GM20431 (cell line): ENCODE measurements around the gene TXLNG.
"Not testable (repeated sequence)": the region's sequence is repeated elsewhere in the genome, so short reads cannot be mapped to it uniquely, and the experiment has no call there.

Source experiments
- in situ Hi-C: fragments of 300-500 bp; cut with MseI, MboI; formaldehyde crosslinking; loops from one replicate; pipeline ENCODE4 v1.15.0; 2020; ENCODE audit warnings: low sequenced_read_pairs; ENCODE audit not compliant: unreplicated experiment

Gene TXLNG

GRCh38 chrX:16836371-16836770 is 50.1 kb downstream of the TXLNG start:
- in situ Hi-C loops = no loop called here

GRCh38 chrX:16838202-16839066 is 52.2 kb downstream of the TXLNG start:
- in situ Hi-C loops = no loop called here

- in situ Hi-C loops = no loop called here
Measured at GRCh38 chrX:16839219-16839851, 53.1 kb downstream of the TXLNG start.

- in situ Hi-C loops = no loop called here
Measured at GRCh38 chrX:16839852-16840460, 53.7 kb downstream of the TXLNG start.

- in situ Hi-C loops = no loop called here
Measured at GRCh38 chrX:16842684-16843083, 56.4 kb downstream of the TXLNG start.

GRCh38 chrX:16843208-16843909 is 57.1 kb downstream of the TXLNG start:
- in situ Hi-C loops = no loop called here

- in situ Hi-C loops = no loop called here
Measured at GRCh38 chrX:16845686-16846085, 59.4 kb downstream of the TXLNG start.

GRCh38 chrX:16848541-16848940 is 62.3 kb downstream of the TXLNG start:
- in situ Hi-C loops = no loop called here

- in situ Hi-C loops = no loop called here
Measured at GRCh38 chrX:16851421-16851820, 65.2 kb downstream of the TXLNG start.

GRCh38 chrX:16851827-16852226 is 65.6 kb downstream of the TXLNG start:
- in situ Hi-C loops = no loop called here

- in situ Hi-C loops = no loop called here
Measured at GRCh38 chrX:16852617-16853179, 66.4 kb downstream of the TXLNG start.

- in situ Hi-C loops = no loop called here
Measured at GRCh38 chrX:16853537-16853936, 67.3 kb downstream of the TXLNG start.

GRCh38 chrX:16855363-16856075 is 69.3 kb downstream of the TXLNG start:
- in situ Hi-C loops = no loop called here

- in situ Hi-C loops = not testable (repeated sequence)
Measured at GRCh38 chrX:16856076-16856404, 69.8 kb downstream of the TXLNG start.

GRCh38 chrX:16856744-16857143 is 70.5 kb downstream of the TXLNG start:
- in situ Hi-C loops = no loop called here

GRCh38 chrX:16862829-16863228 is 76.6 kb downstream of the TXLNG start:
- in situ Hi-C loops = no loop called here

GRCh38 chrX:16867947-16868346 is 81.7 kb downstream of the TXLNG start:
- in situ Hi-C loops = no loop called here

- in situ Hi-C loops = no loop called here
Measured at GRCh38 chrX:16868920-16869319, 82.7 kb downstream of the TXLNG start.

GRCh38 chrX:16869393-16870094 is 83.3 kb downstream of the TXLNG start:
- in situ Hi-C loops = no loop called here
